Spleen (tissue), 11 donors: ENCODE results near the gene PRICKLE1. TPM values are rescaled to one million over a fixed set of nuclear protein-coding genes. Genes with fewer than 3 reads are reported as not detected.

Experiments used
- DNase-seq: peaks from one replicate; pipeline ENCODE4 v3.0.0-alpha.2; 2020
- H3K27ac ChIP-seq, 8 donors: fragments of 200-600 bp; sonication (generic) in 7 of 8; 1 replicate in 4 of 8; 2 replicates in 4 of 8; pipeline versions ENCODE4 v1.5.0 to v1.8.0; 2016 to 2021; ENCODE audit warnings: inconsistent platforms in 4 of 8, mild to moderate bottlenecking in 4 of 8, moderate library complexity in 1 of 8
- H3K27me3 ChIP-seq, 7 donors: fragments of 200-600 bp; sonication (generic) in 6 of 7; replicated peaks in 1 of 7; 1 replicate in 4 of 7; 2 replicates in 3 of 7; pipeline versions ENCODE4 v1.5.0 to v1.8.0; 2016 to 2021; ENCODE audit warnings: inconsistent platforms in 3 of 7, mild to moderate bottlenecking in 1 of 7
- H3K36me3 ChIP-seq, 6 donors: fragments of 200-600 bp; sonication (generic) in 5 of 6; 1 replicate in 4 of 6; 2 replicates in 2 of 6; pipeline versions ENCODE4 v1.5.0 to v1.8.0; 2016 to 2021; ENCODE audit warnings: inconsistent platforms in 2 of 6
- H3K4me1 ChIP-seq, 6 donors: fragments of 200-600 bp; sonication (generic) in 5 of 6; 1 replicate in 3 of 6; 2 replicates in 3 of 6; pipeline versions ENCODE4 v1.5.0 to v1.8.0; 2016 to 2021; ENCODE audit warnings: inconsistent platforms in 3 of 6
- H3K4me3 ChIP-seq, 8 donors: fragments of 200-600 bp; sonication (generic) in 7 of 8; 1 replicate in 4 of 8; 2 replicates in 4 of 8; pipeline versions ENCODE4 v1.5.0 to v1.8.0; 2016 to 2021; ENCODE audit warnings: inconsistent platforms in 4 of 8, mild to moderate bottlenecking in 4 of 8, moderate library complexity in 2 of 8
- H3K9me3 ChIP-seq, 8 donors: fragments of 200-600 bp; sonication (generic) in 7 of 8; 1 replicate in 4 of 8; 2 replicates in 4 of 8; pipeline versions ENCODE4 v1.5.0 to v1.8.0; 2016 to 2021; ENCODE audit warnings: inconsistent platforms in 4 of 8
- CTCF ChIP-seq, 11 experiments: fragments of 200-600 bp in 7 of 11; fragments of 450-650 bp in 4 of 11; sonication (generic) in 4 of 11; IDR thresholded peaks in 8 of 11; conservative IDR thresholded peaks in 3 of 11; 1 replicate in 7 of 11; 2 replicates in 4 of 11; pipeline versions ENCODE4 v1.4.0 to v1.8.0; 2016 to 2021; ENCODE audit warnings: antibody characterized with exemption in 11 of 11, inconsistent platforms in 4 of 11, mild to moderate bottlenecking in 1 of 11
- POLR2A ChIP-seq, 3 donors: fragments of 450-650 bp; IDR thresholded peaks; one replicate each; pipeline ENCODE4 v1.5.1; 2017; ENCODE audit warnings: antibody characterized with exemption in 3 of 3, mild to moderate bottlenecking in 1 of 3
- POLR2AphosphoS5 ChIP-seq, 3 donors: sonication (generic); formaldehyde crosslinking; IDR thresholded peaks; one replicate each; pipeline ENCODE4 v1.5.1; 2017; ENCODE audit warnings: antibody characterized with exemption in 3 of 3
- WGBS, 5 donors: extraction: QIAGEN DNeasy Blood & Tissue Kit in 3 of 5; methylation state at CpG; one replicate each; pipeline versions ENCODE4 v1.1.5 to v1.1.7; 2013 to 2018; 5-methylcytosine and 5-hydroxymethylcytosine counted together
- intact Hi-C: fragments of 100-400 bp; cut with DNase I; formaldehyde crosslinking; loops from one replicate; pipeline ENCODE4 v1.15.0; 2023; ENCODE audit warnings: low total_unique reads
- polyA plus RNA-seq, 3 donors: library from polyadenylated mRNA; stranded (reverse); fragments of 200-250 nt; gene quantifications; one replicate each; pipeline ENCODE4 v1.2.1, GENCODE V29; 2013
- total RNA-seq, 7 donors: library from RNA; depleted of rRNA in 3 of 7; stranded (reverse); fragments of >200 nt in 3 of 7; fragmentation: NEBNext Ultra II Directional in 4 of 7; extraction: Animal tissue kit (Norgen Biotek cat#: 25700) in 4 of 7; gene quantifications; one replicate each; pipeline versions ENCODE4 v1.1.0 to v1.2.1, GENCODE V29; 2016 to 2021
- donor health status: healthy with polysubstance abuse.
- donor health status: DM: no; HTN: no; CAD: no; lungs with moderate emphysema.
- donor health status: DM: no; HTN: no; CAD: no.
- donor health status: Bipolar disorder and iron deficiency.
- donor health status: healthy.
- donor health status: DM: no; HTN: no; CAD: no.
- donor health status: DM: yes; HTN: yes; CAD: no.

The PRICKLE1 gene
- total and polyA plus RNA-seq, 10 donors: 5.1 to 73.0 (median 29.3) TPM

GRCh38 chr12:42421844-42422779 lies 167.4 kb downstream of the PRICKLE1 start:
- peaks cover 14 to 43% (median 31%) of the 10 kb centered on the region in 6 donors for H3K4me1 ChIP-seq
- peaks cover 0 to 5% (median 0%) of the 10 kb centered on the region in 6 donors for H3K36me3 ChIP-seq
- H3K9me3 ChIP-seq: no peaks in the 10 kb centered on the region
- DNase-seq: no peak
- H3K27ac ChIP-seq: peak overlapping the region in 6 of 8 donors; percentile 3 to 47 (median 28)
- intact Hi-C loops: no loop called here
- TF ChIP-seq CTCF (IDR thresholded peaks at IDR 0.05 in 8 of 11, conservative IDR thresholded peaks at IDR 0.05 in 3 of 11): no peak
- TF ChIP-seq POLR2A (IDR thresholded peaks at IDR 0.05): no peak
- TF ChIP-seq POLR2AphosphoS5 (IDR thresholded peaks at IDR 0.05): no peak
- no peak overlapping the region for H3K4me3 ChIP-seq
- 65 to 80% (median 70%) methylated on average over 3 of the region's 3 CpGs for WGBS, 5 donors
- H3K27me3 ChIP-seq: no peaks in the 10 kb centered on the region

- H3K4me1 ChIP-seq: peaks cover 14 to 49% (median 29%) of the 10 kb centered on the region in 6 donors
- H3K36me3 ChIP-seq: peaks cover 0 to 5% (median 0%) of the 10 kb centered on the region in 6 donors
- H3K9me3 ChIP-seq: no peaks in the 10 kb centered on the region
- 43 to 76% (median 64%) methylated on average over 2 to 3 of the region's 3 CpGs for WGBS, 5 donors
- no peak for DNase-seq
- TF ChIP-seq POLR2A (IDR thresholded peaks at IDR 0.05) (no peak), POLR2AphosphoS5 (IDR thresholded peaks at IDR 0.05) (no peak), CTCF (IDR thresholded peaks at IDR 0.05 in 8 of 11, conservative IDR thresholded peaks at IDR 0.05 in 3 of 11) (no peak)
- H3K27ac ChIP-seq: peak overlapping the region in 2 of 8 donors; percentile 19 to 47
- H3K27me3 ChIP-seq: no peaks in the 10 kb centered on the region
- intact Hi-C loops: no loop called here
- no peak overlapping the region for H3K4me3 ChIP-seq
These were observed 169.2 kb downstream of the PRICKLE1 start for GRCh38 chr12:42420395-42420794.

GRCh38 chr12:42410340-42410739 lies 179.2 kb downstream of the PRICKLE1 start:
- no peaks in the 10 kb centered on the region for H3K9me3 ChIP-seq

More at GRCh38 chr12:42410340-42410739, 179.2 kb downstream of the PRICKLE1 start:
- intact Hi-C loops: no loop called here
- peaks cover 0 to 46% (median 4%) of the 10 kb centered on the region in 6 donors for H3K36me3 ChIP-seq
- TF ChIP-seq CTCF (IDR thresholded peaks at IDR 0.05 in 8 of 11, conservative IDR thresholded peaks at IDR 0.05 in 3 of 11): no peak
- TF ChIP-seq POLR2A (IDR thresholded peaks at IDR 0.05): no peak
- TF ChIP-seq POLR2AphosphoS5 (IDR thresholded peaks at IDR 0.05): no peak
- H3K27me3 ChIP-seq: no peaks in the 10 kb centered on the region
- no peak overlapping the region for H3K27ac ChIP-seq
- H3K4me1 ChIP-seq: peaks cover 0 to 9% (median 0%) of the 10 kb centered on the region in 6 donors
- H3K4me3 ChIP-seq: no peak overlapping the region
- WGBS, 5 donors: 81 to 90% (median 83%) methylated on average over 1 of the region's 1 CpG
- DNase-seq: no peak
